Keratinocyte (primary cell): ENCODE measurements around the gene IVNS1ABP.

Experiments
- EZH2 ChIP-seq: IDR thresholded peaks from one replicate; pipeline ENCODE4 v1.6.1; 2012; ENCODE audit warnings: inconsistent platforms, mild to moderate bottlenecking, low read length, moderate library complexity
- TF ChIP-seq, protein P1 (sequence below), 3 experiments: IDR thresholded peaks in 1 of 3; conservative IDR thresholded peaks in 1 of 3; optimal IDR thresholded peaks in 1 of 3; 2 replicates in 2 of 3; 3 replicates in 1 of 3; pipeline versions ENCODE3 to v1.5.1; 2011; ENCODE audit warnings: low read length in 3 of 3, mild to moderate bottlenecking in 3 of 3, moderate library complexity in 2 of 3, control low read depth in 1 of 3, inconsistent platforms in 1 of 3; ENCODE audit not compliant: insufficient read depth in 2 of 3; ENCODE audit errors: extremely low read depth in 1 of 3

GRCh38 chr1:185295091-185295490 is 22.0 kb downstream of the IVNS1ABP start:
- TF ChIP-seq, protein P1, sequence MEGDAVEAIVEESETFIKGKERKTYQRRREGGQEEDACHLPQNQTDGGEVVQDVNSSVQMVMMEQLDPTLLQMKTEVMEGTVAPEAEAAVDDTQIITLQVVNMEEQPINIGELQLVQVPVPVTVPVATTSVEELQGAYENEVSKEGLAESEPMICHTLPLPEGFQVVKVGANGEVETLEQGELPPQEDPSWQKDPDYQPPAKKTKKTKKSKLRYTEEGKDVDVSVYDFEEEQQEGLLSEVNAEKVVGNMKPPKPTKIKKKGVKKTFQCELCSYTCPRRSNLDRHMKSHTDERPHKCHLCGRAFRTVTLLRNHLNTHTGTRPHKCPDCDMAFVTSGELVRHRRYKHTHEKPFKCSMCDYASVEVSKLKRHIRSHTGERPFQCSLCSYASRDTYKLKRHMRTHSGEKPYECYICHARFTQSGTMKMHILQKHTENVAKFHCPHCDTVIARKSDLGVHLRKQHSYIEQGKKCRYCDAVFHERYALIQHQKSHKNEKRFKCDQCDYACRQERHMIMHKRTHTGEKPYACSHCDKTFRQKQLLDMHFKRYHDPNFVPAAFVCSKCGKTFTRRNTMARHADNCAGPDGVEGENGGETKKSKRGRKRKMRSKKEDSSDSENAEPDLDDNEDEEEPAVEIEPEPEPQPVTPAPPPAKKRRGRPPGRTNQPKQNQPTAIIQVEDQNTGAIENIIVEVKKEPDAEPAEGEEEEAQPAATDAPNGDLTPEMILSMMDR (optimal IDR thresholded peaks at IDR 0.05 in 1 of 3, IDR thresholded peaks at IDR 0.05 in 1 of 3, conservative IDR thresholded peaks at IDR 0.05 in 1 of 3; ENCODE audit: extremely low read depth in 1 of 3, insufficient read depth in 2 of 3, low read length in 3 of 3), result no peak
- no peak for TF ChIP-seq EZH2
